ENCODE data around the gene TMEM9. TPM values are rescaled to one million over a fixed set of nuclear protein-coding genes. Genes with fewer than 3 reads are reported as not detected.
A peak's percentile ranks its signal among the peaks of the same experiment; 100 is the strongest.

TMEM9 gene
- total RNA-seq, 1 donor from 2014 or later, result 66.9 TPM

DNA sequence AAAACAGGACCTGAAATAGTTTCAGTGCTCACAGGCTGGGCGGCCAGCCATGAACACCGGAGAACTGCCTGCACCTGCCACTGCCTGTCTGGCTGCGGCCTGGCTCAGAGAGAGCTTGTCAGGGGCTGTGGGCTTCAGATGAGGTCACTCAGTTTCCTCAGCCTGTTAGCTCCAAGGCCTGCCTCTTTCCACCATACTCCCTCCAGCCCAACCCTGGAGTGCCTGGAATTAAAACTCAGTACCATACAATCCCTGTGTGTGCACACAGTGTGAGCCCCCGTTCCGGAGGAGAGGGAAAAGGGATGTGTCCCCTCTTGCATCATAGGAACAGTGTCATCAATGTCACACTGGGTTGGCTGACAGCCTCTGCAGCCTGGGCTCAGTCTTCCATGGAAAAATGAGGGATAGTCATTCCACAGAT, 58.2 kb downstream of the TMEM9 start:
- no peak for FAIRE-seq

DNA sequence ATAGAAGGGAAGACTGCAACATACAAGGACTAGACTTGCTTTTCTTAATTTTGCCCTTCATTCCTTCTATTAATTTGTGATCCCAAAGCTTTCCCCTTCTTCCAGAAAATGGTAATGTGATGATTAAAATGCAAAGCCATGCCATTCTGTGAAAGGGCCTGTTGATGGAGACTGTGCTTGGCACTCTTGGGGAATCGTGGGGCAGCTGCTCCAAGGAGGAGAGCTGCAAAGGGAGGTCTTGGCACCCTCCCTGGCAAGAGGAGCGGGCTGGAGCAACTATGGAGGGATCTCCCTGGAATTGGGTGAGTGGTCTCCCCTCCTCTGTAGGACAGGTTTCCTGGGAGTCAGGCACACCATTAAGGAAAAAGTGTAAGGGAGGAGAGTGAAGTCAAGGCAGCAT, 58.7 kb downstream of the TMEM9 start:
- TF ChIP-seq, protein P1, sequence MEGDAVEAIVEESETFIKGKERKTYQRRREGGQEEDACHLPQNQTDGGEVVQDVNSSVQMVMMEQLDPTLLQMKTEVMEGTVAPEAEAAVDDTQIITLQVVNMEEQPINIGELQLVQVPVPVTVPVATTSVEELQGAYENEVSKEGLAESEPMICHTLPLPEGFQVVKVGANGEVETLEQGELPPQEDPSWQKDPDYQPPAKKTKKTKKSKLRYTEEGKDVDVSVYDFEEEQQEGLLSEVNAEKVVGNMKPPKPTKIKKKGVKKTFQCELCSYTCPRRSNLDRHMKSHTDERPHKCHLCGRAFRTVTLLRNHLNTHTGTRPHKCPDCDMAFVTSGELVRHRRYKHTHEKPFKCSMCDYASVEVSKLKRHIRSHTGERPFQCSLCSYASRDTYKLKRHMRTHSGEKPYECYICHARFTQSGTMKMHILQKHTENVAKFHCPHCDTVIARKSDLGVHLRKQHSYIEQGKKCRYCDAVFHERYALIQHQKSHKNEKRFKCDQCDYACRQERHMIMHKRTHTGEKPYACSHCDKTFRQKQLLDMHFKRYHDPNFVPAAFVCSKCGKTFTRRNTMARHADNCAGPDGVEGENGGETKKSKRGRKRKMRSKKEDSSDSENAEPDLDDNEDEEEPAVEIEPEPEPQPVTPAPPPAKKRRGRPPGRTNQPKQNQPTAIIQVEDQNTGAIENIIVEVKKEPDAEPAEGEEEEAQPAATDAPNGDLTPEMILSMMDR (IDR thresholded peaks at IDR 0.05; ENCODE audit: insufficient read depth, low read length, severe bottlenecking), result no peak
- Histone ChIP-seq H3K27me3 (ENCODE audit: control insufficient read depth, insufficient read depth, low read length) (no peaks in the 10 kb centered on the region), H3K4me3 (ENCODE audit: low read depth, low read length) (no peak overlapping the region), H3K36me3 (ENCODE audit: control insufficient read depth, insufficient read depth, low read length) (no peaks in the 10 kb centered on the region)
- no peak for DNase-seq (ENCODE audit: low read depth)
- no peak for FAIRE-seq

More for the DNA sequence above, 58.2 kb downstream of the TMEM9 start:
- Histone ChIP-seq H3K27me3 (ENCODE audit: control insufficient read depth, insufficient read depth, low read length) (no peaks in the 10 kb centered on the region), H3K4me3 (ENCODE audit: low read depth, low read length) (no peak overlapping the region), H3K36me3 (ENCODE audit: control insufficient read depth, insufficient read depth, low read length) (no peaks in the 10 kb centered on the region)
- TF ChIP-seq, protein P1 (IDR thresholded peaks at IDR 0.05; ENCODE audit: insufficient read depth, low read length, severe bottlenecking), result no peak
- DNase-seq (ENCODE audit: low read depth), result peak; percentile 54

DNA sequence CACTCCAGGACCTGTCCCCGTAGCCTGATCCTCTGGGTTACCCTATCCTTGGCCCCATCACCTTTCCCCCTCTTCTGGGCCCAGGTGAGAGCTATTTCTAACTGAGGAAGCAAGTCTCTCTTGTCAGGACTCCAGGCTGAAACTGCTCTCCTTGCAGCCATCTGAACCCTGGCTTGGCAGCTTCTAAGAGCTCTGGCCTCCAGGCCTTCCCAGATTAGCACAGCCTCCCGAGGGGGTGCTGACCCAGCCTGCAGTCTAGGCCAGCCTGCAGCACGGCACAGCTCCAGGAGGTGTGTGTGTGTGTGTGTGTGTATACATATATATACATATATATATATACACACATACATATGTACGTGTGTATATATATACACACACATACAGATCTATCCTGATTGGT, 59.4 kb downstream of the TMEM9 start:
- TF ChIP-seq, protein P1 (IDR thresholded peaks at IDR 0.05; ENCODE audit: insufficient read depth, low read length, severe bottlenecking), result no peak
- FAIRE-seq (no peak), DNase-seq (ENCODE audit: low read depth) (no peak)
- Histone ChIP-seq H3K27me3 (ENCODE audit: control insufficient read depth, insufficient read depth, low read length) (no peaks in the 10 kb centered on the region), H3K4me3 (ENCODE audit: low read depth, low read length) (no peak overlapping the region), H3K36me3 (ENCODE audit: control insufficient read depth, insufficient read depth, low read length) (no peaks in the 10 kb centered on the region)

DNA sequence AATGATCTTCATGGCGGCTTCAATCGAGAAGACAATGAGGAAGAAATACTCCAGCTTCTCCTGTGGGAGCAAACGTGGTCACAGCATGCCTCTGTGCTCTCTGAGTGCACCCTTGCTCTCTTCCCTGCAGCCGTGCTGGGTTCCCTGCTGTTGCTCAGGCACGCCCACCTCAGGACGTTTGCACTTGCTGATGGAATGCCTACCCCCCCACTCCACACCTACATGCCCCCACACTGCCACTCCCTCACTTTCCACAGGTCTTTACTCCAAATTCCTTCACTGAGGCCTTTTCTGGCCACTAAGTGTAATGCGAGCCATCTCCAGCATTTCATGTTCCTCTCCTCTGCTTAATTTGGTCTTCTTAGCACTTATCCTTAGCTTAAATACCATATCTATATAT, 60.3 kb downstream of the TMEM9 start:
- TF ChIP-seq, protein P1 (IDR thresholded peaks at IDR 0.05; ENCODE audit: insufficient read depth, low read length, severe bottlenecking), result no peak
- DNase-seq (ENCODE audit: low read depth), result no peak
- Histone ChIP-seq H3K4me3 (ENCODE audit: low read depth, low read length) (no peak overlapping the region), H3K36me3 (ENCODE audit: control insufficient read depth, insufficient read depth, low read length) (no peaks in the 10 kb centered on the region), H3K27me3 (ENCODE audit: control insufficient read depth, insufficient read depth, low read length) (no peaks in the 10 kb centered on the region)
- FAIRE-seq, result no peak

DNA sequence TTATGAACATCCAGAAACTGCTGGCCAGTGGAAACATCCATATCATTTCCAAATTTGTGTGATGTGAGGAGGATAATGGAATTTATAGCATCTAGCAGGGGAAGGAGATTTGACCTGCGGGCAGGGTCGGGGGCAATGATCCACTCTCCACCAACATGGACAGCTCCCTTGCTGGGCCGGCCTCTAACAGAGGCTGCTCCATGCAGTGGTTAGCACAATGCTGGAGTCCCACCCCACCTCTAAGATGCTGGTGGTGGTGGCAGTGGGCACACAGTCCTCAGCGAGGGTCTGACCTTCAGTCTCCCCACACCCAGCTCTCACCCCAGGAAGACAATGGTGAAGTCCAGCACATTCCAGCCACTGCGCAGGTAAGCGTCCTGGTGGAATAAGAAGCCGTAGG, 60.7 kb downstream of the TMEM9 start:
- Histone ChIP-seq H3K27me3 (ENCODE audit: control insufficient read depth, insufficient read depth, low read length) (no peaks in the 10 kb centered on the region), H3K36me3 (ENCODE audit: control insufficient read depth, insufficient read depth, low read length) (no peaks in the 10 kb centered on the region), H3K4me3 (ENCODE audit: low read depth, low read length) (no peak overlapping the region)
- FAIRE-seq (no peak), DNase-seq (ENCODE audit: low read depth) (no peak)
- TF ChIP-seq, protein P1 (IDR thresholded peaks at IDR 0.05; ENCODE audit: insufficient read depth, low read length, severe bottlenecking), result no peak

DNA sequence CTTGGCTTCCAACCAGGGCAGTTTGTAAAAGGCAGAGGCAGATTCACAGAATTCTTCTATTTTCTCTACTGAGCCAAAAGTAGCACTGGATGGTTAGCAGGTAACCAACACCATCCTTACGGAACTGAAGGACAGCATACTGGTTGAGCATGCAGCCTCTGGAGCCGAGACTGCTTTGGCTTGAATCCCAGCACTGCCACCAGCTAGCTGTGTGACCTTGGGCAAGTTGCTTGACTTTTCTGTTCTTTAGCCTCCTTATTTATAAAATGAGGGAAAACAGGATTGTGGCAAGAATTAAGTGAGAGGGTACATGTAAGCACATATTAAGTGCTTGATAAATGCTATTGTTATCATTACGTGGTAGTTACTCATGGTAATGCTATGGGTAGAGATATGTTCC, 61.5 kb downstream of the TMEM9 start:
- no peaks in the 10 kb centered on the region for H3K27me3 ChIP-seq (ENCODE audit: control insufficient read depth, insufficient read depth, low read length)
- no peaks in the 10 kb centered on the region for H3K36me3 ChIP-seq (ENCODE audit: control insufficient read depth, insufficient read depth, low read length)

More for the DNA sequence above, 61.5 kb downstream of the TMEM9 start:
- TF ChIP-seq, protein P1 (IDR thresholded peaks at IDR 0.05; ENCODE audit: insufficient read depth, low read length, severe bottlenecking), result no peak
- no peak overlapping the region for H3K4me3 ChIP-seq (ENCODE audit: low read depth, low read length)
- FAIRE-seq (no peak), DNase-seq (ENCODE audit: low read depth) (no peak)

All from bronchial epithelial cell (primary cell).